ENCODE results near the gene PNMA6A.
"Not testable (repeated sequence)": the region's sequence is repeated elsewhere in the genome, so short reads cannot be mapped to it uniquely, and the experiment has no call there.

Gene PNMA6A

GRCh38 chrX:153077437-153078135 lies 5.3 kb downstream of the PNMA6A start:
- DNase-seq: not testable (repeated sequence)

- not testable (repeated sequence) for DNase-seq
Observed at GRCh38 chrX:153083238-153083923, 11.1 kb downstream of the PNMA6A start.

GRCh38 chrX:153102418-153102817 lies 30.2 kb downstream of the PNMA6A start:
- DNase-seq: no peak

GRCh38 chrX:153104959-153105358 lies 32.7 kb downstream of the PNMA6A start:
- not testable (repeated sequence) for DNase-seq

GRCh38 chrX:153106092-153106801 lies 34.0 kb downstream of the PNMA6A start:
- DNase-seq: not testable (repeated sequence)

GRCh38 chrX:153110735-153111134 lies 38.5 kb downstream of the PNMA6A start:
- DNase-seq: not testable (repeated sequence)

GRCh38 chrX:153113851-153114250 lies 41.6 kb downstream of the PNMA6A start:
- not testable (repeated sequence) for DNase-seq

GRCh38 chrX:153117754-153118153 lies 45.5 kb downstream of the PNMA6A start:
- DNase-seq: not testable (repeated sequence)

GRCh38 chrX:153120230-153120629 lies 48.0 kb downstream of the PNMA6A start:
- not testable (repeated sequence) for DNase-seq

GRCh38 chrX:153123468-153123867 lies 51.2 kb downstream of the PNMA6A start:
- not testable (repeated sequence) for DNase-seq
